HepG2 (cell line): ENCODE results near the gene ZFP62. TPM values are rescaled to one million over a fixed set of nuclear protein-coding genes. Genes with fewer than 3 reads are reported as not detected.

Source experiments
- ATAC-seq: fragments of 200-7000 bp; cut with Tn5 transposase; 3 replicates; pipeline ENCODE4 v1.9.1; 2020; ENCODE audit warnings: mild to moderate bottlenecking, moderate library complexity
- BruUV-seq: library from RNA; stranded (reverse); fragments of 400-500 nt; replicated peaks from 2 replicates; lab custom pipeline; 2021; lab: Mats Ljungman, UMichigan
- CTCF ChIA-PET: fragments of 300-600 bp; formaldehyde crosslinking; extraction: SDS; loops from one replicate; lab custom pipeline; 2021; ENCODE audit warnings: low total read pairs, inconsistent platforms, low intra/inter-chr PET ratio; lab: Yijun Ruan, JAX
- POLR2A ChIA-PET: fragments of 350-600 bp; sonication (Branson Sonifier 250); formaldehyde crosslinking; loops from one replicate; lab custom pipeline; 2020; ENCODE audit warnings: antibody characterized with exemption, inconsistent platforms; lab: Yijun Ruan, JAX
- DNase-seq: peaks from one replicate; pipeline ENCODE4 v3.0.0-alpha.2; 2015; ENCODE audit warnings: low spot score
- FAIRE-seq: peaks from 3 replicates; lab custom pipeline; 2011; peaks lifted over from hg19 to GRCh38; lab: Jason Lieb, UNC
- H2AFZ ChIP-seq: one replicate; pipeline ENCODE4 v1.6.1; 2011; ENCODE audit warnings: low read length, inconsistent platforms
- H3K27ac ChIP-seq: fragments of 300-600 bp; 3 replicates; pipeline ENCODE4 v1.8.0; 2011; ENCODE audit warnings: mixed run types, mild to moderate bottlenecking, mixed read lengths, low read length, inconsistent platforms; ENCODE audit not compliant: insufficient read depth; ENCODE audit errors: extremely low read length
- H3K27me3 ChIP-seq, 2 experiments: fragments of 200-600 bp in 1 of 2; 2 replicates in 1 of 2; 3 replicates in 1 of 2; pipeline versions ENCODE4 v1.6.0 to v1.8.0; 2011; ENCODE audit warnings: low read length in 2 of 2, mild to moderate bottlenecking in 2 of 2, moderate library complexity in 2 of 2, inconsistent platforms in 1 of 2; ENCODE audit not compliant: insufficient read depth in 2 of 2, control insufficient read depth in 1 of 2
- H3K36me3 ChIP-seq, 2 experiments: fragments of 200-600 bp in 1 of 2; replicated peaks in 1 of 2; 2 replicates in 1 of 2; 3 replicates in 1 of 2; pipeline versions ENCODE4 v1.5.1 to v1.8.0; 2011; ENCODE audit warnings: low read length in 2 of 2, inconsistent platforms in 1 of 2; ENCODE audit not compliant: insufficient read depth in 2 of 2, control insufficient read depth in 1 of 2
- H3K4me1 ChIP-seq: 2 replicates; pipeline ENCODE4 v1.5.1; 2012; ENCODE audit warnings: low read length, inconsistent platforms; ENCODE audit not compliant: insufficient read depth
- H3K4me2 ChIP-seq: 2 replicates; pipeline ENCODE4 v1.6.0; 2011; ENCODE audit warnings: low read depth, low read length, inconsistent platforms
- H3K4me3 ChIP-seq, 3 experiments: fragments of 200-600 bp in 1 of 3; sonication (generic), shearing (Covaris generic) in 1 of 3; replicated peaks in 1 of 3; 2 replicates each; pipeline ENCODE4 v1.5.1; 2011 to 2016; ENCODE audit warnings: low read length in 3 of 3, inconsistent platforms in 2 of 3, low read depth in 2 of 3, mild to moderate bottlenecking in 2 of 3, control low read depth in 1 of 3, mixed read lengths in 1 of 3; ENCODE audit not compliant: insufficient read depth in 1 of 3
- H3K79me2 ChIP-seq: one replicate; pipeline ENCODE4 v1.6.1; 2011; ENCODE audit warnings: low read length, inconsistent platforms; ENCODE audit not compliant: insufficient read depth
- H3K9ac ChIP-seq: 2 replicates; pipeline ENCODE4 v1.6.0; 2011; ENCODE audit warnings: mild to moderate bottlenecking, low read depth, low read length, inconsistent platforms; ENCODE audit not compliant: insufficient read depth
- H3K9me3 ChIP-seq: 2 replicates; pipeline ENCODE4 v1.5.1; 2012; ENCODE audit warnings: mild to moderate bottlenecking, low read length
- H4K20me1 ChIP-seq: 2 replicates; pipeline ENCODE4 v1.6.0; 2011; ENCODE audit warnings: inconsistent platforms, mild to moderate bottlenecking, low read length, moderate library complexity; ENCODE audit not compliant: insufficient read depth
- FOXA1 ChIP-seq, 2 experiments: fragments of 450-650 bp in 1 of 2; sonication (generic) in 1 of 2; formaldehyde crosslinking in 1 of 2; IDR thresholded peaks; 2 replicates each; pipeline versions ENCODE4 v1.4.0 to v1.6.1; 2016 to 2020; ENCODE audit warnings: missing genetic modification reagents in 1 of 2
- GABPA ChIP-seq, 2 experiments: IDR thresholded peaks; 2 replicates each; pipeline ENCODE4 v1.6.1; 2011 to 2016; ENCODE audit warnings: low read depth in 2 of 2, low read length in 1 of 2, missing biosample characterization in 1 of 2, missing genetic modification characterization in 1 of 2
- HDAC1 ChIP-seq: sonication (generic); formaldehyde crosslinking; IDR thresholded peaks from 2 replicates; pipeline ENCODE4 v1.5.1; 2020; ENCODE audit warnings: mild to moderate bottlenecking, missing genetic modification reagents
- KMT2B ChIP-seq: IDR thresholded peaks from 2 replicates; pipeline ENCODE4 v1.6.1; 2016; ENCODE audit warnings: missing genetic modification reagents, missing compliant biosample characterization
- SAP130 ChIP-seq: IDR thresholded peaks from 2 replicates; pipeline ENCODE4 v1.6.1; 2016; ENCODE audit warnings: low read depth
- ZFX ChIP-seq: sonication (generic); formaldehyde crosslinking; IDR thresholded peaks from 2 replicates; pipeline ENCODE4 v1.4.0; 2020; ENCODE audit warnings: mild to moderate bottlenecking, low read depth, missing genetic modification reagents, moderate library complexity
- ZKSCAN1 ChIP-seq: fragments of 150-350 bp; IDR thresholded peaks from 2 replicates; pipeline ENCODE4 v1.6.1; 2014; ENCODE audit warnings: low read length
- ZNF121 ChIP-seq: sonication (generic); formaldehyde crosslinking; IDR thresholded peaks from 2 replicates; pipeline ENCODE4 v1.5.0; 2020; ENCODE audit warnings: mild to moderate bottlenecking, missing genetic modification reagents
- ZNF136 ChIP-seq: sonication (generic); formaldehyde crosslinking; IDR thresholded peaks from 2 replicates; pipeline ENCODE4 v1.8.1; 2022; ENCODE audit warnings: low read depth, mild to moderate bottlenecking, moderate library complexity, missing genetic modification reagents
- WGBS: methylation state at CpG from one replicate; pipeline ENCODE4 v1.1.6; 2017; ENCODE audit warnings: low lambda C conversion rate; 5-methylcytosine and 5-hydroxymethylcytosine counted together
- in situ Hi-C: cut with HindIII; loops from 2 replicates; pipeline ENCODE4 v1.10.0; 2017; ENCODE audit warnings: low pct_unique_long_range_greater_than_20kb; ENCODE audit not compliant: extremely low pct_ligation_motif_present
- intact Hi-C: fragments of 100-400 bp; cut with micrococcal nuclease; formaldehyde crosslinking; loops from one replicate; pipeline ENCODE4 v1.10.0; 2022; ENCODE audit not compliant: unreplicated experiment
- polyA plus RNA-seq, 8 experiments: library from polyadenylated mRNA; depleted of rRNA in 3 of 8; stranded (reverse) in 7 of 8; unstranded in 1 of 8; fragments of >200 nt; fragmentation: Illumina TruSeq in 4 of 8; extraction: Trizol in 4 of 8; gene quantifications; 2 replicates each; pipeline versions ENCODE4 v1.2.1 to v1.2.3, GENCODE V29; 2011 to 2016; ENCODE audit warnings: low read depth in 4 of 8, missing spikeins in 1 of 8, mixed read lengths in 1 of 8; ENCODE audit not compliant: insufficient read depth in 1 of 8
- total RNA-seq, 5 experiments: library from RNA; depleted of rRNA; stranded (reverse); fragments of >200 nt; fragmentation: Illumina TruSeq; extraction: Trizol; gene quantifications; 2 replicates each; pipeline ENCODE4 v1.2.3, GENCODE V29; 2016; ENCODE audit warnings: low read depth in 1 of 5

Gene ZFP62
- total and polyA plus RNA-seq, 2 of the 13 experiments (the other 11 are each of a cell fraction or from before 2014, with no cell fraction given): 8.2 to 19.4 TPM

DNA sequence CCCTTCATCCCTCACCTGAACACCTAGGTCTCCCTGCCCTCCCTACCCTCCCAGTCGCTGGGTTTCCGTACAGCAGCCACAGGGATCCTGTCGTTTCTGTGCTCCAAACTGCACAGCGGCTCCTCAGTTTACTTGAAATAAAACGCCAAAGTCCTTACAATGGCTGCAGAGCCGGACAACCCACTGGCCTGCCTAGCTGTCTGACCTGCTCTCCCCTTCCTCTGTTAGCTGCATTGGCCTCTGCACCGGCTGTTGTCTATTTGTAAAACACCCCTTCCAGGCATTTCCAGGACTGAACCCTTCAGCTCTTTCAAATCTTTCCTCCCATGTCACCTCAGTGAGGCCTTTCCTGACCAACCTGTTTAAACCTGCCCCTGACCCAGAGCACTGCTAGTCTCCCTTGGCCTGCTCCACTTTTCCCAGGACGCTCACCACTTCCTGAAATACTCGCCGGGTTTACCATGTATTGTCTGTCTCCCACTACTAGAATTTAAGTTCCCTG is 49.4 kb downstream of the ZFP62 start:
- peak overlapping the region; percentile 89 for H3K9ac ChIP-seq
- 54% methylated on average over 10 of the region's 10 CpGs for WGBS
- POLR2A ChIA-PET: interaction anchor here (2.6 kb wide), 1 partner anchor 14 kb away, joined by 22 read pairs; no protein-coding TSS in a partner anchor
- peaks cover 8% of the 10 kb centered on the region for H4K20me1 ChIP-seq
- peak overlapping the region; percentile 27 for H3K27ac ChIP-seq
- no peak for ATAC-seq
- DNase-seq: no peak
- no peak overlapping the region for H2AFZ ChIP-seq
- peaks cover 0 to 2% of the 10 kb centered on the region in 2 experiments; a peak in 1 of 5 replicates for H3K36me3 ChIP-seq
- BruUV-seq: no TSS peak
- H3K4me1 ChIP-seq: peaks cover 45% of the 10 kb centered on the region
- CTCF ChIA-PET: no interaction called here
- TF ChIP-seq HDAC1 (CRISPR knock-in tag) (0 out of 2 replicates have a peak, but pooled peaks have one; percentile 17), ZNF136 (CRISPR knock-in tag) (no peak), KMT2B (CRISPR knock-in tag) (no peak), ZFX (CRISPR knock-in tag) (0 out of 2 replicates have a peak, but pooled peaks have one; percentile 11), GABPA (IDR thresholded peaks at IDR 0.05; ENCODE audit: low read depth, low read length) (no peak), GABPA (CRISPR knock-in tag; IDR thresholded peaks at IDR 0.05; ENCODE audit: low read depth) (0 out of 2 replicates have a peak, but pooled peaks have one; percentile 15), ZKSCAN1 (no peak), FOXA1 (IDR thresholded peaks at IDR 0.05) (no peak), FOXA1 (CRISPR knock-in tag; IDR thresholded peaks at IDR 0.05) (no peak), ZNF121 (CRISPR knock-in tag) (no peak), SAP130 (no peak)
- TF ChIP-seq, all 625 proteins: peak for 3
- peak overlapping the region; percentile 57 to 79 (median 72) for H3K4me3 ChIP-seq
- H3K4me2 ChIP-seq: peak overlapping the region; percentile 89
- no peaks in the 10 kb centered on the region for H3K9me3 ChIP-seq
- in situ Hi-C loops: no loop called here
- peaks cover 28% of the 10 kb centered on the region for H3K79me2 ChIP-seq
- H3K27me3 ChIP-seq: no peaks in the 10 kb centered on the region; a peak in 1 of 5 replicates
- FAIRE-seq: no peak
- intact Hi-C loops: loop anchor here (5.0 kb wide), 1 partner anchor 51 kb away; the partner anchor contains the start of gene ZFP62
